Panc1 (cell line): ENCODE data around the gene RRP36. TPM values are rescaled to one million over a fixed set of nuclear protein-coding genes. Genes with fewer than 3 reads are reported as not detected.

Source experiments
- ATAC-seq: fragments of 200-7000 bp; cut with Tn5 transposase; 2 replicates; pipeline ENCODE4 v1.9.1; 2020; ENCODE audit warnings: mild to moderate bottlenecking, moderate library complexity
- BruUV-seq: library from RNA; stranded (reverse); fragments of 400-500 nt; replicated peaks from 2 replicates; lab custom pipeline; 2021; lab: Mats Ljungman, UMichigan
- CTCF ChIA-PET: fragments of 300-600 bp; sonication (Branson Sonifier 250); formaldehyde crosslinking; loops from one replicate; lab custom pipeline; 2022; ENCODE audit warnings: antibody characterized with exemption; lab: Charles Lee
- POLR2A ChIA-PET: fragments of 300-600 bp; sonication (Branson Sonifier 250); formaldehyde crosslinking; loops from one replicate; lab custom pipeline; 2022; ENCODE audit warnings: antibody characterized with exemption; lab: Charles Lee
- DNase-seq: peaks from one replicate; pipeline ENCODE4 v3.0.0-alpha.2; 2010; ENCODE audit warnings: low read depth, low spot score
- H3K27ac ChIP-seq: 2 replicates; pipeline ENCODE4 v1.5.1; 2011; ENCODE audit warnings: mild to moderate bottlenecking, low read length, inconsistent platforms
- H3K27me3 ChIP-seq: fragments of 200-500 bp; sonication (Bioruptor generic); 2 replicates; pipeline ENCODE4 v1.6.0; 2014; ENCODE audit warnings: low read length, inconsistent platforms; ENCODE audit not compliant: control insufficient read depth, insufficient read depth
- H3K36me3 ChIP-seq: fragments of 200-500 bp; sonication (Bioruptor generic); 2 replicates; pipeline ENCODE4 v1.5.1; 2014; ENCODE audit warnings: inconsistent platforms, mild to moderate bottlenecking, low read length, moderate library complexity; ENCODE audit not compliant: control insufficient read depth, insufficient read depth
- H3K4me1 ChIP-seq: 2 replicates; pipeline ENCODE4 v1.5.1; 2011; ENCODE audit warnings: inconsistent platforms, mild to moderate bottlenecking, low read length, moderate library complexity; ENCODE audit not compliant: control insufficient read depth, insufficient read depth
- H3K4me3 ChIP-seq, 2 experiments: 2 replicates each; pipeline ENCODE4 v1.5.1; 2011 to 2012; ENCODE audit warnings: low read depth in 2 of 2, low read length in 2 of 2, mild to moderate bottlenecking in 2 of 2, inconsistent platforms in 1 of 2, moderate library complexity in 1 of 2
- H3K9me3 ChIP-seq: fragments of 200-500 bp; sonication (Bioruptor generic); 2 replicates; pipeline ENCODE4 v1.5.1; 2014; ENCODE audit warnings: low read depth, mild to moderate bottlenecking, inconsistent platforms, low read length, moderate library complexity; ENCODE audit not compliant: control insufficient read depth, insufficient read depth
- POLR2AphosphoS5 ChIP-seq: IDR thresholded peaks from 2 replicates; pipeline ENCODE4 v1.6.1; 2012; ENCODE audit warnings: mild to moderate bottlenecking, low read depth, low read length, moderate library complexity
- SIN3A ChIP-seq: IDR thresholded peaks from 2 replicates; pipeline ENCODE4 v1.6.1; 2012; ENCODE audit warnings: low read depth, mild to moderate bottlenecking, low read length, moderate library complexity, borderline replicate concordance; ENCODE audit not compliant: insufficient read depth
- TCF7L2 ChIP-seq: IDR thresholded peaks from 2 replicates; pipeline ENCODE4 v1.6.1; 2011; ENCODE audit warnings: mild to moderate bottlenecking, low read depth, low read length, inconsistent platforms
- in situ Hi-C: cut with HindIII; loops from 2 replicates; pipeline ENCODE4 v1.10.0; 2016; ENCODE audit warnings: low sequenced_read_pairs, low pct_unique_long_range_greater_than_20kb
- intact Hi-C: fragments of 100-400 bp; cut with micrococcal nuclease; formaldehyde crosslinking; loops from one replicate; pipeline ENCODE4 v1.10.0; 2022; ENCODE audit not compliant: unreplicated experiment
- total RNA-seq: library from RNA; stranded (reverse); gene quantifications from one replicate; pipeline ENCODE4 v1.2.1, GENCODE V29; 2021; ENCODE audit not compliant: unreplicated experiment
- TF ChIP-seq, protein P1 (sequence below), 2 experiments: IDR thresholded peaks; 2 replicates each; pipeline ENCODE4 v1.6.1; 2011 to 2012; ENCODE audit warnings: low read depth in 2 of 2, control low read depth in 1 of 2, low read length in 1 of 2, mild to moderate bottlenecking in 1 of 2, moderate library complexity in 1 of 2; ENCODE audit not compliant: insufficient read depth in 1 of 2
- TF ChIP-seq, protein P2 (sequence below): fragments of 450-650 bp; IDR thresholded peaks from 2 replicates; pipeline ENCODE4 v1.5.1; 2017; ENCODE audit warnings: mild to moderate bottlenecking

Gene RRP36
- total RNA-seq, 1 experiment from 2014 or later = 106 TPM

DNA sequence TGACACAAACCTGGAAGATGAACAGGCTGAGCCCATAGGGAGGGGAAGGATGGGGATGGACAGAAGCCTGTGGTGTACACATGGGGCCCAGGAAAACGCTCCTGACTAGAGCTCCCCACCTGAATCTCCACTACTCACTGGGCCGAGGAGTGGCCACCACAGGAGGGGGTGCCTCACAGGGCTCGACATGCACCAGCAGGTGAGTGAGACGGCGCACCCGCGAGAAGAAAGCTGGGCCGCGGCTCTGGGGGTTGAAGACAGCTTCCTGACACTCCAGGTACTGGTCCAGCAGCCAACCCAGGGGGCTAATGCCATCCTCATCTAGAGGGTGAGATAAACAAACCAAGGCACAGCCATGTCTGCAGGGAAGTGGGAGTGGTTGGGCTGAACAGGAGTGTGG is 21.9 kb downstream of the RRP36 start:
- no peak overlapping the region for H3K4me3 ChIP-seq
- H3K36me3 ChIP-seq = no peaks in the 10 kb centered on the region; the same call in 1 of the 2 replicates
- no peaks in the 10 kb centered on the region for H3K4me1 ChIP-seq
- DNase-seq (no peak), ATAC-seq (no peak)
- ChIA-PET CTCF (no interaction called here), POLR2A (interaction anchor here (0.6 kb wide), 1 partner anchor 51 kb away, joined by 7 read pairs; no protein-coding TSS in a partner anchor)
- H3K9me3 ChIP-seq = no peaks in the 10 kb centered on the region
- H3K27me3 ChIP-seq = no peaks in the 10 kb centered on the region
- H3K27ac ChIP-seq = no peak overlapping the region
- no TSS peak for BruUV-seq
- in situ Hi-C loops = no loop called here
- TF ChIP-seq, protein P1, sequence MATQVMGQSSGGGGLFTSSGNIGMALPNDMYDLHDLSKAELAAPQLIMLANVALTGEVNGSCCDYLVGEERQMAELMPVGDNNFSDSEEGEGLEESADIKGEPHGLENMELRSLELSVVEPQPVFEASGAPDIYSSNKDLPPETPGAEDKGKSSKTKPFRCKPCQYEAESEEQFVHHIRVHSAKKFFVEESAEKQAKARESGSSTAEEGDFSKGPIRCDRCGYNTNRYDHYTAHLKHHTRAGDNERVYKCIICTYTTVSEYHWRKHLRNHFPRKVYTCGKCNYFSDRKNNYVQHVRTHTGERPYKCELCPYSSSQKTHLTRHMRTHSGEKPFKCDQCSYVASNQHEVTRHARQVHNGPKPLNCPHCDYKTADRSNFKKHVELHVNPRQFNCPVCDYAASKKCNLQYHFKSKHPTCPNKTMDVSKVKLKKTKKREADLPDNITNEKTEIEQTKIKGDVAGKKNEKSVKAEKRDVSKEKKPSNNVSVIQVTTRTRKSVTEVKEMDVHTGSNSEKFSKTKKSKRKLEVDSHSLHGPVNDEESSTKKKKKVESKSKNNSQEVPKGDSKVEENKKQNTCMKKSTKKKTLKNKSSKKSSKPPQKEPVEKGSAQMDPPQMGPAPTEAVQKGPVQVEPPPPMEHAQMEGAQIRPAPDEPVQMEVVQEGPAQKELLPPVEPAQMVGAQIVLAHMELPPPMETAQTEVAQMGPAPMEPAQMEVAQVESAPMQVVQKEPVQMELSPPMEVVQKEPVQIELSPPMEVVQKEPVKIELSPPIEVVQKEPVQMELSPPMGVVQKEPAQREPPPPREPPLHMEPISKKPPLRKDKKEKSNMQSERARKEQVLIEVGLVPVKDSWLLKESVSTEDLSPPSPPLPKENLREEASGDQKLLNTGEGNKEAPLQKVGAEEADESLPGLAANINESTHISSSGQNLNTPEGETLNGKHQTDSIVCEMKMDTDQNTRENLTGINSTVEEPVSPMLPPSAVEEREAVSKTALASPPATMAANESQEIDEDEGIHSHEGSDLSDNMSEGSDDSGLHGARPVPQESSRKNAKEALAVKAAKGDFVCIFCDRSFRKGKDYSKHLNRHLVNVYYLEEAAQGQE (IDR thresholded peaks at IDR 0.05; ENCODE audit: insufficient read depth in 1 of 2, low read depth in 2 of 2, low read length in 1 of 2) = no peak
- TF ChIP-seq TCF7L2 (no peak), POLR2AphosphoS5 (no peak), SIN3A (no peak)
- TF ChIP-seq, protein P2, sequence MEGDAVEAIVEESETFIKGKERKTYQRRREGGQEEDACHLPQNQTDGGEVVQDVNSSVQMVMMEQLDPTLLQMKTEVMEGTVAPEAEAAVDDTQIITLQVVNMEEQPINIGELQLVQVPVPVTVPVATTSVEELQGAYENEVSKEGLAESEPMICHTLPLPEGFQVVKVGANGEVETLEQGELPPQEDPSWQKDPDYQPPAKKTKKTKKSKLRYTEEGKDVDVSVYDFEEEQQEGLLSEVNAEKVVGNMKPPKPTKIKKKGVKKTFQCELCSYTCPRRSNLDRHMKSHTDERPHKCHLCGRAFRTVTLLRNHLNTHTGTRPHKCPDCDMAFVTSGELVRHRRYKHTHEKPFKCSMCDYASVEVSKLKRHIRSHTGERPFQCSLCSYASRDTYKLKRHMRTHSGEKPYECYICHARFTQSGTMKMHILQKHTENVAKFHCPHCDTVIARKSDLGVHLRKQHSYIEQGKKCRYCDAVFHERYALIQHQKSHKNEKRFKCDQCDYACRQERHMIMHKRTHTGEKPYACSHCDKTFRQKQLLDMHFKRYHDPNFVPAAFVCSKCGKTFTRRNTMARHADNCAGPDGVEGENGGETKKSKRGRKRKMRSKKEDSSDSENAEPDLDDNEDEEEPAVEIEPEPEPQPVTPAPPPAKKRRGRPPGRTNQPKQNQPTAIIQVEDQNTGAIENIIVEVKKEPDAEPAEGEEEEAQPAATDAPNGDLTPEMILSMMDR = no peak
- intact Hi-C loops = no loop called here

GRCh38 chr6:43045371-43045930 is 24.0 kb downstream of the RRP36 start:
- DNase-seq (no peak), ATAC-seq (no peak)
- Histone ChIP-seq H3K27me3 (no peaks in the 10 kb centered on the region), H3K27ac (no peak overlapping the region), H3K36me3 (no peaks in the 10 kb centered on the region; the same call in 1 of the 2 replicates), H3K9me3 (no peaks in the 10 kb centered on the region), H3K4me1 (no peaks in the 10 kb centered on the region), H3K4me3 (no peak overlapping the region)
- in situ Hi-C loops = no loop called here
- POLR2A ChIA-PET = no interaction called here
- TF ChIP-seq, protein P2 = no peak
- TF ChIP-seq SIN3A = no peak
- no peak for TF ChIP-seq POLR2AphosphoS5
- TF ChIP-seq, protein P1 (IDR thresholded peaks at IDR 0.05; ENCODE audit: insufficient read depth in 1 of 2, low read depth in 2 of 2, low read length in 1 of 2) = no peak
- no peak for TF ChIP-seq TCF7L2
- no TSS peak for BruUV-seq
- intact Hi-C loops = no loop called here
- CTCF ChIA-PET = no interaction called here
